Loucy (cell line): ENCODE measurements around the gene CFAP73.
A peak's percentile ranks its signal among the peaks of the same experiment; 100 is the strongest.

Experiments used
- H2AFZ ChIP-seq: fragments of 200-600 bp; sonication (generic); 2 replicates; pipeline ENCODE4 v1.6.0; 2016; ENCODE audit warnings: antibody characterized with exemption, mild to moderate bottlenecking, low read length, moderate library complexity
- H3F3A ChIP-seq: fragments of 200-600 bp; 2 replicates; pipeline ENCODE4 v1.6.0; 2016; ENCODE audit warnings: antibody characterized with exemption, low read depth, mild to moderate bottlenecking
- H3K27me3 ChIP-seq: fragments of 200-600 bp; sonication (generic); 2 replicates; pipeline ENCODE4 v1.6.1; 2014; ENCODE audit warnings: low read length, mild to moderate bottlenecking; ENCODE audit not compliant: insufficient read depth, poor library complexity, severe bottlenecking
- H3K36me3 ChIP-seq: fragments of 200-600 bp; sonication (generic); 2 replicates; pipeline ENCODE4 v1.6.1; 2016; ENCODE audit warnings: low read length; ENCODE audit not compliant: insufficient read depth
- H3K4me1 ChIP-seq: fragments of 200-600 bp; sonication (generic); 2 replicates; pipeline ENCODE4 v1.5.1; 2014; ENCODE audit warnings: low read length, mild to moderate bottlenecking; ENCODE audit not compliant: insufficient read depth, poor library complexity, severe bottlenecking
- H3K4me2 ChIP-seq: fragments of 200-600 bp; sonication (generic); 2 replicates; pipeline ENCODE4 v1.6.0; 2014; ENCODE audit warnings: antibody characterized with exemption, low read length, low read depth, mild to moderate bottlenecking; ENCODE audit not compliant: poor library complexity, severe bottlenecking
- H3K4me3 ChIP-seq: fragments of 200-600 bp; sonication (generic); 2 replicates; pipeline ENCODE4 v1.5.1; 2014; ENCODE audit warnings: low read length, mild to moderate bottlenecking, mixed read lengths; ENCODE audit not compliant: poor library complexity, severe bottlenecking
- H3K79me2 ChIP-seq: fragments of 200-600 bp; sonication (generic); 2 replicates; pipeline ENCODE4 v1.6.1; 2014; ENCODE audit warnings: low read length; ENCODE audit not compliant: insufficient read depth
- H3K9ac ChIP-seq: fragments of 200-600 bp; sonication (generic); 2 replicates; pipeline ENCODE4 v1.6.0; 2014; ENCODE audit warnings: mild to moderate bottlenecking, low read depth, low read length, moderate library complexity; ENCODE audit not compliant: poor library complexity, severe bottlenecking
- H3K9me2 ChIP-seq: fragments of 200-600 bp; sonication (generic); replicated peaks from 2 replicates; pipeline ENCODE4 v1.6.1; 2016; ENCODE audit warnings: low read depth, low read length, mixed read lengths
- H3K9me3 ChIP-seq: fragments of 200-600 bp; sonication (generic); 2 replicates; pipeline ENCODE4 v1.6.1; 2014; ENCODE audit warnings: mild to moderate bottlenecking, antibody characterized with exemption, low read length, low read depth; ENCODE audit not compliant: insufficient read depth
- H4K20me1 ChIP-seq: fragments of 200-600 bp; sonication (generic); 2 replicates; pipeline ENCODE4 v1.6.0; 2014; ENCODE audit warnings: antibody characterized with exemption, low read length, mild to moderate bottlenecking; ENCODE audit not compliant: insufficient read depth, poor library complexity, severe bottlenecking
- EZH2phosphoT487 ChIP-seq: fragments of 200-600 bp; IDR thresholded peaks from 2 replicates; pipeline ENCODE4 v1.6.1; 2018; ENCODE audit warnings: antibody characterized with exemption, mild to moderate bottlenecking, moderate library complexity, borderline replicate concordance
- TF ChIP-seq, protein P1 (sequence below): fragments of 200-600 bp; sonication (generic); conservative IDR thresholded peaks from 2 replicates; pipeline ENCODE4 v1.5.1; 2014; ENCODE audit warnings: mild to moderate bottlenecking, antibody characterized with exemption, low read length

CFAP73 gene

GRCh38 chr12:113201187-113202177 lies 52.0 kb downstream of the CFAP73 start:
- H4K20me1 ChIP-seq, result no peaks in the 10 kb centered on the region
- no peaks in the 10 kb centered on the region for H3K79me2 ChIP-seq
- H3K9me3 ChIP-seq, result no peaks in the 10 kb centered on the region
- H3K4me2 ChIP-seq, result no peak overlapping the region
- no peaks in the 10 kb centered on the region for H3K9me2 ChIP-seq
- TF ChIP-seq, protein P1, sequence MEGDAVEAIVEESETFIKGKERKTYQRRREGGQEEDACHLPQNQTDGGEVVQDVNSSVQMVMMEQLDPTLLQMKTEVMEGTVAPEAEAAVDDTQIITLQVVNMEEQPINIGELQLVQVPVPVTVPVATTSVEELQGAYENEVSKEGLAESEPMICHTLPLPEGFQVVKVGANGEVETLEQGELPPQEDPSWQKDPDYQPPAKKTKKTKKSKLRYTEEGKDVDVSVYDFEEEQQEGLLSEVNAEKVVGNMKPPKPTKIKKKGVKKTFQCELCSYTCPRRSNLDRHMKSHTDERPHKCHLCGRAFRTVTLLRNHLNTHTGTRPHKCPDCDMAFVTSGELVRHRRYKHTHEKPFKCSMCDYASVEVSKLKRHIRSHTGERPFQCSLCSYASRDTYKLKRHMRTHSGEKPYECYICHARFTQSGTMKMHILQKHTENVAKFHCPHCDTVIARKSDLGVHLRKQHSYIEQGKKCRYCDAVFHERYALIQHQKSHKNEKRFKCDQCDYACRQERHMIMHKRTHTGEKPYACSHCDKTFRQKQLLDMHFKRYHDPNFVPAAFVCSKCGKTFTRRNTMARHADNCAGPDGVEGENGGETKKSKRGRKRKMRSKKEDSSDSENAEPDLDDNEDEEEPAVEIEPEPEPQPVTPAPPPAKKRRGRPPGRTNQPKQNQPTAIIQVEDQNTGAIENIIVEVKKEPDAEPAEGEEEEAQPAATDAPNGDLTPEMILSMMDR, result no peak
- no peak for TF ChIP-seq EZH2phosphoT487
- H3K27me3 ChIP-seq, result no peaks in the 10 kb centered on the region
- no peak overlapping the region for H3K4me3 ChIP-seq
- no peak overlapping the region for H3K9ac ChIP-seq
- no peaks in the 10 kb centered on the region for H3K36me3 ChIP-seq
- no peaks in the 10 kb centered on the region for H3F3A ChIP-seq
- H2AFZ ChIP-seq, result no peak overlapping the region
- peaks cover 10% of the 10 kb centered on the region for H3K4me1 ChIP-seq

DNA sequence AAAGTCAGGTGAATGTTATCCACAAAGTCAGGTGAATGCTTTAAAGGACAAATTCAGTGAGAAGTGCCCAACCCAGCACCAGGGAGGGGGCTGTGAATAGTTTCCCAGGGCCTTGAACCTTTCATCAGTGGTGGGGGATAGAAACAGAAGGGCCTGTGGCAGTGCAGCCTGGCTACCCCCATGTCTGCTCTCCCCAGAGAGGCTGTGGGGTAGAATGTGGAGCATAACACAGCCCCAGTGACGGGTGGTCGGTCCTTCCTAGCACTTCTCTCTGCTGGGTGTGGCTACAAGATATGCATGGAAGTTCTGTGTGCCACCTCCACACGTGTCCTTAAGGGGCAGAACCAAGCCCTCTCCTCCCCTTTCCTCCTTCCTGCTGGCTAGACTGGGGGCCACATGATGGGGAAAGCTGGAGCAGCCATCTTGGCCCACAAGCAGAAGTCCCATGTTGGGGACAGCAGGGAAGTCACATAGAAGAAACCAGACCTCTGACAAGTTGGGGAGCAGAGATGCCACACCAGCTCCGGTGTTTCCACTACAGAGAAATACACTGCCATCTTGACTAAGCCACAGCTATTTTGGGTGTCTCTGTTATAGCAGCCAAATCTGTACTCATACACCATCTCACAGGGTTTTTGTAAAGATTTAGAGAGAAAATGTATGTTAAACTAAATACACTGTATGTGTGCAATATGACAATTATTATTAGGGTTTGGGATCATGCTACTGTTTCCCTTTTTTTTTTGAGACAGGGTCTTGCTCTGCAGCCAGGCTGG lies 53.0 kb downstream of the CFAP73 start:
- Histone ChIP-seq H3K27me3 (no peaks in the 10 kb centered on the region), H3F3A (no peaks in the 10 kb centered on the region), H3K36me3 (no peaks in the 10 kb centered on the region), H4K20me1 (no peaks in the 10 kb centered on the region), H3K9me3 (no peaks in the 10 kb centered on the region), H3K4me1 (peaks cover 20% of the 10 kb centered on the region), H3K4me2 (no peak overlapping the region), H2AFZ (no peak overlapping the region), H3K79me2 (no peaks in the 10 kb centered on the region), H3K9me2 (no peaks in the 10 kb centered on the region), H3K4me3 (no peak overlapping the region), H3K9ac (no peak overlapping the region)
- no peak for TF ChIP-seq EZH2phosphoT487
- TF ChIP-seq, protein P1, result no peak

DNA sequence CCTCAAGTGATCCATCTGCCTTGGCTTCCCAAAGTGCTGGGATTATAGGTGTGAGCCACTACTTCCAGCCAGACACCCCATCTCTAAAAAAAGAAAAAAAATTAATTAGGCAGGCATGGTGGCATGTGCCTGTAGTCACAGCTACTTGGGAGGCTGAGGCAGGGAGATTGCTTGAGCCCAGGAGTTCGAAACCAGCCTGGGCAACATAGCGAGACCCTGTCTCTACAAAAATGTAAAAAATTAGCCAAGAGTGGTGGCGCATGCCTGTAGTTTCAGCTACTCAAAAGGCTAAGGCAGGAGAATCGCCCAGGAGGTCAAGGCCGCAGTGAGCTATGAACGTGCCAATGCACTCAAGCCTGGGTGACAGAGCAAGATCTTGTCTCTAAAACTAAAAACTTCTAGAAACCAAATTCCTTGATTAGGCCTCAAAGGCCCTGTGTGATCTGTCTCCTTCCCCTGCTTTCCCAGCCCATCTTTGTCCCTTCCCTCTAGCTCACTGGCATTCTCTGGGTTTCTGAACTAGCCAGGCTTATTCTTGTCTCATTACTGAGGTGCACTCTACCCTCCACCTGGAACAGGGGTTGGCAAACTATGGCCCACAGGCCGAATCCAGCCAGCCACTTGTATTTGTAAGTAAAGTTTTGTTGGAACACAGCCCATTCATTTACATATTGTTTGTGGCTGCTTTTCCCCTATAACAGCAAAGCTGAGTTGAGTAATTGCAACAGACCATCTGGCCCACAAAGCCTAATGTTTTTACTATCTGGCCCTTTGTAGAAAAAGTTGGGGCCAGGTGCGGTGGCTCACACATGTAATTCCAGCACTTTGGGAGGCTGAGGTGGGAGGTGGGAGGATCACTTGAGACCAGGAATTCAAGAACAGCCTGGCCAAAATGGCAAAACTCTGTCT lies 54.6 kb downstream of the CFAP73 start:
- Histone ChIP-seq H3K9ac (no peak overlapping the region), H3K4me2 (no peak overlapping the region)

More for the DNA sequence above, 54.6 kb downstream of the CFAP73 start:
- H3K27me3 ChIP-seq, result no peaks in the 10 kb centered on the region
- H3K9me3 ChIP-seq, result no peaks in the 10 kb centered on the region
- H3K36me3 ChIP-seq, result no peaks in the 10 kb centered on the region
- TF ChIP-seq, protein P1, result no peak
- no peak for TF ChIP-seq EZH2phosphoT487
- no peak overlapping the region for H3K4me3 ChIP-seq
- no peaks in the 10 kb centered on the region for H3K79me2 ChIP-seq
- H4K20me1 ChIP-seq, result no peaks in the 10 kb centered on the region
- peaks cover 8% of the 10 kb centered on the region for H3F3A ChIP-seq
- peak overlapping the region; percentile 51 for H2AFZ ChIP-seq
- H3K9me2 ChIP-seq, result no peaks in the 10 kb centered on the region
- H3K4me1 ChIP-seq, result peaks cover 33% of the 10 kb centered on the region
